HG03108 (cell line): ENCODE measurements around the gene FALEC.

ENCODE experiments used
- ATAC-seq: cut with Tn5 transposase; IDR thresholded peaks from one replicate; pipeline ENCODE4 v1.9.1; 2021; ENCODE audit warnings: moderate library complexity; ENCODE audit not compliant: unreplicated experiment

FALEC gene

DNA sequence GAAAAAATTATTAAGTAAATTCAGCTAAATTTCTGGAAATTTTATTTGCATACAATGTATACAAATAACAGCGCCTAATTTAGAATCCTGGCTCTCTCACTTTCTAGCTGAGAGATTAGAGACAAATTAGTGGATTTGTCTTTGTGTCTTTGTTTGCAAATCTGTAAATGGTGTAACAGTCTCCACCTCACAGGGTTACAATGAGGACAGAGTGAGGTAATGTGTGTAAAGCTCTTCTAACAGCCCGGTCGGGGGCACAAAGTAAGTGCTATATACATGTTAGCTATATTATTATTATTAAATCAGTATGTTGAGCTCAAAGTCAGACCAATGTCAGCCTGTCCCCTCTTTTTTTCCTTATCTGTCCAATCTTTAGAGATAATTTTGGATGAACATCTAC, 28.7 kb downstream of the FALEC start:
- ATAC-seq = no peak

DNA sequence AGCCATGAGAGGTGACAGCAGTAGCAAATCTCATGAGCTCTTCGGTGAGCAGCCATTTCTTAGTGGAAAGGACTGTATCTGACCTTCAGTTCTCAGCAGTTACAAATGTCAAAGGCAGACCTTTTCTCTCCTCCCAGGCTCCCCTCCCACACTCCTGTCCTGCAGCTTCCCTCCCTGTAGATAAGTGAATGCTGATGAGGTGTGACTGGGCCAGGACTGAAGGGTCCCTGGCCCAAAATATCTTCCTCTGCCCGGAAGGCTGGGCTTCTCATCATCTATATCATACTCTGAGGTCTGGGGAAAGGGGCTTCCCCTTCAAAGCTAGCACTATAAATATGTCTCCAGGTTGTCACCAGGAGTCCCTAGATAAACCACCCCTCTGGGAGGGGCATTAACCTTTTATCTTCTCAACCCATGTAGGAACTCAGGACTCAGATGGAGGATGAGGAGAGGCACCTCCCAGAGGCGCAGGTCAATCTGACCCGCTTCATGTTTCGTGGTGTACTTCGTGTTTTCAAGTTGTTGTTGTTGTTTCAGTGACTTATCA, 30.0 kb downstream of the FALEC start:
- ATAC-seq = no peak

DNA sequence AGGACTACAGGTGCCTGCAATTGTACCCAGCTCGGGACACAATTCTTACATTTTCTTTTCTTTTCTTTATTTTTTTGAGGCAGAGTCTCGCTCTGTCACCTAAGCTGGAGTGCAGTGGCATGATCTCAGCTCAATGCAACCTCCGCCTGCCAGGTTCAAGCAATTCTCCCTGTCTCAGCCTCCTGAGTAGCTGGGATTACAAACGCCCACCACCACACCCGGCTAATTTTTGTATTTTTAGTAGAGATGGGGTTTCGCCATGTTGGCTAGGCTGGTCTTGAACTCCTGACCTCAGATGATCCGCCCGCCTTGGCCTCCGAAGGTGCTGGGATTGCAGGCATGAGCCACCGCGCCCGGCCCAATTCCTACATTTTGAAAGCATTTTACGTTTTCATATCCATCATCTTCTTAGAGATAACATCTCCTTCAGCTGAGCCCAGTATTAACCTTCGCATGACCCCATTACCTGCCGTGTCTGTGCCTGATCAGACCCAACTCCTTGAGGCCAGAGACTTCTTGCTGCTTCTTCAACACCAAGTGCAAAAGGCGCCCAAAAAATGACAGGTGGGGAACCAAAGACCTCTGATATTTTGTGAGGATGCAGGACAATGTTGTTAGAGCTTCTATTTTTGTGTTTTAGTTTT, 30.9 kb downstream of the FALEC start:
- no peak for ATAC-seq

DNA sequence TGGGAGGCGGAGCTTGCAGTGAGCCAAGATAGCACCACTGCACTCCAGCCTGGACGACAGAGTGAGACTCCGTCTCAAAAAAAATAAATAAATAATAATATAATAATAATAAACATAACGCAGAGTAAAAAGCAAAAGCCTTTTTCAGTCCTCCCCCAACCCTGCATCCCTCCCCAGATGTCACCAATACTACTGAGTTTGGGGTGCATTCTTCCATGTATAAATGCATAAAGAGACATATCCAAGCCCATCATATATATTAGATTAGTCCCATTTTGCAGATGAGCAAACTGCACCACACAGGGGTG, 32.7 kb downstream of the FALEC start:
- no peak for ATAC-seq

DNA sequence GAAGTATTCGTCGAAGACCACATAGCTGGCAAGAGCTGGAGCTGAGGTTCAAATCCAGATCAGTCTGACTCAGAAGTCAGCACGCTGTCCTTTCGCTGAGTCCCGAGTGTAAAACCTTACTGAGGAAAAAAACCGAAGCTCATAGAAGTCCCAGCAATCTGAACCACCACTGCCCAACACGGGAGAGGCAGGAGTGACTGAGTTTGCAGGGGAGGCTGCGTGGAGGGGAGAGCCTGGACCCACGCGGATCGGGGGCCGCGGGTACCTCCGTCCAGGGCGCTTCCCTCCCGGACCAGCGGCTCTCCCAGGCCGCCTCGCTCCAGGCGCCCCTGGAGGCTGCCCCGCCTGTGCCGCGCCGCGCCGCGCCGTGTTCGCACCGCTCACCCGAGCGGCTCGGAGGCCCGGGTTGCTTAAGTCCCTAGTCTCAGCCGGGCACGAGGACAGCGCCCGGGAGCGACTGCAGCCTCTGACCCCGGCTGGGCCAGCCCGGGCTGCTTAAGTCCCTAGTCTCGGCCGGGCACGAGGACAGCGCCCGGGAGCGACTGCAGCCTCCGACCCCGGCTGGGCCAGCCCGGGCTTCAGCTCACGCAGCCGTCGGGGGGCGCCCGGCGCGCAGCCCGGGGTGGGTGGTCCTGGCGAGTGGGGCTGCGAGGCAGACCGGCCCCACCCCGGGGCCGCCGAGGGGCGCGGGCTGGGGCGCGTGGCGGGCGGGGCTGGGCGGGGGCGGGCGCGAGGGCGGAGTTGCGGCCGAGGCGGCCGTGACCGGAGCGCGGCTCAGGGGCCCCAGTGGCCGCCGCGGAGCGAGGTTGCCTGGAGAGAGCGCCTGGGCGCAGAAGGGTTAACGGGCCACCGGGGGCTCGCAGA, 33.3 kb downstream of the FALEC start, which contains the start of gene ADAMTSL4:
ADAMTSL4 (plus strand) TSS at position 777 of the 864 bp plus-strand sequence. CDS start 2,881 bp downstream, outside the sequence.
- no peak for ATAC-seq

DNA sequence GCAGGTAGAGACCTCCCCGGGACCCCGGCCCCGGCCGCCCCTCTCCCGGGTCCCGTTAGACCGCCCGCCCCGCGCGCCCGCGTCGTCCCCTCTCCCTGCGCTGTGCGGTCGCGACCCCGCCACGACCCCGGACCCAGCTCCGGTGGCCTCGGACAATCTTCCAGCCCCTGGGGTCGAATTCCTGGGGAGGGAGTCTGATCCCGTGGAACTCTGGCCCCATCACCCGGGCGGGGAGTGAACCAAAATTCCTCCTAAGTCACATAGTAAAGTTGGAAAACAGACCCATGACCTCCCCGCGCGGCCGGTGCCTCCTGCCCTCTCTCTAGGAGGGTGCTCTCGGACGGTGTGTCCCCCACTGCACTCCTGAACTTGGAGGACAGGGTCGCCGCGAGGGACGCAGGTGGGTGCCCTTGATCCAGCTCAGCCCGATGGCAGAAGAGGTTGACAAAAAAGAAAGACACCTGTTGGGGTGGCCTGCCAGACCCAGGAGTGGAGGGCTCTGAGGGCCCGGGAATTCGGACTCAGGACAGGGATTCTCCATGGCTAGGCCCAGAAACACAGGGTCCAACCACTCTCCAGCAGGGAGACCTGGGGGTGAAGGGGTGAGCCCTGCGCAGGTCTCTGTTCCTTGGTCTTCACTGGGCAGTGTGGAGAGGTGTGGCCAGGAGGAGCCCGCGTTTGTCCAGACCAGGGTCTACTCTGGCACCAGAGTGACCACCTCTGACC, 34.1 kb downstream of the FALEC start:
- no peak for ATAC-seq

DNA sequence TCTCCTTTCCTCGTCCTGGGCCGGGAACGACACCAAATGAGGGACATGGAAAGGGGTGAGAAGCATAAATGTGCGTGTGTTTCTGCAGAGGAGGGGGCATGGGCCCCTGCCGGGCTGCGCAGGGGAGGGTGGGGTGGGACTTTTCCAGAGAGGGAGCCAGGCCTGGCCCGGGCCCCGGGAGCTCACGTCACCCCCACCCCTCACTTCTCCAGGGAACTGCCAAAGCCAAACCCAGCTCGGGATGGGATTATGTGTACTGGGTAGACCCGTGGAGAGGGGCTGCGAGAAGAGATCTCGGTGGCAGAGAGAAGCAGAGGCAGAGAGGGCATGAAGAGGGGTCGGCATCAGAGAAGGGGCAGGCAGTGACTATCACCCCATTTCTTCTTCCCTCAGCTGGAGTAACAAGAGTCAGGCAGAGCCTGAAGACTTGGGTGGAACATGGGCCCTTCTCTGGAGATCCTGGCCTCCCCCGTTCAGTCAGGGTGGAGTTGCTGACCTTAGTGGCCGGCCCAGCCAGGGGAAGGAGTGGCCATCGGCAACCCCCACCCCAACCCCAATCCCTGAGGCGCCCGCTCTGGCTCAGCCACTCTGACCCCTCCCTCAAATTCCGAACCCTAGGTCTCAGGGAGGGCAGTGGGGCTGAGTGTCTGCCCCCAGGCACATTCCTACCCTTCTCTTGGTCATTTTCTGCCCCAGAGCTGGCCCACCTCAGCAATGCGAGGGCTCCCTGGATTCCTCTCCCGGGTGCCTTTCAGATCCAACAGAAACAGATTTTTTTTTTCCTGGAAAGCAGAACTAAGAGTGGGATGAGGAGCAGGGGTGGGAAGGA, 34.9 kb downstream of the FALEC start:
- no peak for ATAC-seq

DNA sequence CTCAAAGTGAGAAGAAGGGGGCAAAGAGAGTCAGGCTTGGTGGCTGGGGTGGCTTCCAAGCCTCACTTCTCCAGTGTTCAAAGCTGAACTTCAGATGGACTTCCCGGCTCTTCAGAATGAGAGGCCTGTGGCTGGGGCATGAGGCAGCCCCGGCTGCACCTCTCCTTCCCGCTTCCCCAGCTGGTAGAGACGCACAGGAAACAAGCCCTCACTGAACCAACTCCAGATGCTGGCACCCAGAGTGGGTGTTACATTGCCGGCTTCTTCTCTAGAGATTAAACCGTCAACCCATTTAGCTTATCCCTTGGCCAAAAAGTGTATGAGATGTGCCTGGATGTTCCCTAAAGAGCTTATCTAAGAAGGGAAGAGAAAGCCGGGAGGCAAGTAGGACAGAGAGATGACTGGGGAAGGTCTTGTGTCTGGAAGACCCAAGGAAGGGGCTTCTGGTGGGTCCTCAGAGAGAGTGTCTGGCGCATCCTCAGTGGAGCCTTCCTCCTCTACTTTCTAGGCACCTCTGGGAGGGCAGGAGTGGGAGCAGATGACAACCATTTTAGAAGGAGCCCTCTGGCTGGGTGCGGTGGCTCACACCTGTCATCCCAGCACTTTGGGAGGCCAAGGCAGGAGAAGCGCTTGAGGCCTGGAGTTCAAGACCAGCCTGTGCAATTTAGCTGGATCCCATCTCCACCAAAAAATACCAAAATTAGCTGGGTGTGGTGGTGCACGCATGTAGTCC, 35.7 kb downstream of the FALEC start:
- ATAC-seq = no peak

DNA sequence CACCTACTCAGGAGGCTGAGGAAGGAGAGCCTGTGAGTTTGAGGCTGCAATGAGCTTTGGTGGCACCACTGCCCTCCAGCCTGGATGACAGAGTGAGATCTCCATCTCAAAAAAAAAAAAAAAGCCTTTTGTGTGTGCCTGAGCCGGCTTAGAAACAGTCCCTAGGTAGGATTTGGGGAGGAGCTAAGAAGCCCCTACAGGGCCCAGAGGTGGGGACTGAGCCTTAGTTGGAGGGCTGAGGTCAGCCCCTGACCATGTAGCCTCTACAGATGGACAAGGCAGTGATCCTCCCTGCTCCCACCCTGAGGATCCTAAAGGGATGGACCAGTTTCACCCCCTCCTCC, 36.2 kb downstream of the FALEC start:
- ATAC-seq = no peak

DNA sequence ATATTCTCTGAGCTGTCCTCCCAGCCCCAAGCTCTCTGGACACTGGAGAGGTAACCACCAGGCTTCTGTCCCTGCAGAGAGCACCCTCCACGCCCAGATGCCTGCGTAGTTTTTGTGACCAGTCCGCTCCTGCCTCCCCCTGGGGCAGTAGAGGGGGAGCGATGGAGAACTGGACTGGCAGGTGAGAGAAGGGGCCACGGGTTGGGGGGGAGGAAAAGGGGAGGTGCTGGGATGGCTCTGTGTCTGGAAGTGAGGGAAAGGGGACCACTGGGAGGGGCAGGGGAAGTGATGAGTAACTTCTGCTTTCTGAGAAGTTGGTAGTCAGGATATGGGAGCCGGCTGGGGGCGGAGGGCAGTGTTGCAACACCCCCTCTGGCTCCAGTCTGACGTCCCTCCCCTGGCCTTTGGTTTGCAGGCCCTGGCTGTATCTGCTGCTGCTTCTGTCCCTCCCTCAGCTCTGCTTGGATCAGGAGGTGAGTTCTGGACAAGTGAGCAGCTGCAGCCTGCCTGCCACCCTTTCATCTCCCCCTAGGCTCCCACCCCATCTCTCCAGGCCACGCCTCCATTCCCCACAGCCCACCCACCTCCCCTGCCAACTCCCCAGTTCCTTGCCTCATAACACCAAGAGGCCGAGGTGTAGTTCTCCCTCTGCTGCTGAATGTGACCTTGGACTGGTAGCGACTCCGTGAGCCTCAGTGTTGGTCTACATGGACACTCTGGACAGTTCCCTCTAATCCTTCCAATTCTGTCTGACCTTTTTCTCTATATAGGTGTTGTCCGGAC, 36.8 kb downstream of the FALEC start:
- ATAC-seq = no peak

DNA sequence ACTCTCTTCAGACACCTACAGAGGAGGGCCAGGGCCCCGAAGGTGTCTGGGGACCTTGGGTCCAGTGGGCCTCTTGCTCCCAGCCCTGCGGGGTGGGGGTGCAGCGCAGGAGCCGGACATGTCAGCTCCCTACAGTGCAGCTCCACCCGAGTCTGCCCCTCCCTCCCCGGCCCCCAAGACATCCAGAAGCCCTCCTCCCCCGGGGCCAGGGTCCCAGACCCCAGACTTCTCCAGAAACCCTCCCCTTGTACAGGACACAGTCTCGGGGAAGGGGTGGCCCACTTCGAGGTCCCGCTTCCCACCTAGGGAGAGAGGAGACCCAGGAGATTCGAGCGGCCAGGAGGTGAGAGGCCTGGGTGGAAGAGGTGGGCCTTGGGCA, 37.3 kb downstream of the FALEC start:
- ATAC-seq = no peak

DNA sequence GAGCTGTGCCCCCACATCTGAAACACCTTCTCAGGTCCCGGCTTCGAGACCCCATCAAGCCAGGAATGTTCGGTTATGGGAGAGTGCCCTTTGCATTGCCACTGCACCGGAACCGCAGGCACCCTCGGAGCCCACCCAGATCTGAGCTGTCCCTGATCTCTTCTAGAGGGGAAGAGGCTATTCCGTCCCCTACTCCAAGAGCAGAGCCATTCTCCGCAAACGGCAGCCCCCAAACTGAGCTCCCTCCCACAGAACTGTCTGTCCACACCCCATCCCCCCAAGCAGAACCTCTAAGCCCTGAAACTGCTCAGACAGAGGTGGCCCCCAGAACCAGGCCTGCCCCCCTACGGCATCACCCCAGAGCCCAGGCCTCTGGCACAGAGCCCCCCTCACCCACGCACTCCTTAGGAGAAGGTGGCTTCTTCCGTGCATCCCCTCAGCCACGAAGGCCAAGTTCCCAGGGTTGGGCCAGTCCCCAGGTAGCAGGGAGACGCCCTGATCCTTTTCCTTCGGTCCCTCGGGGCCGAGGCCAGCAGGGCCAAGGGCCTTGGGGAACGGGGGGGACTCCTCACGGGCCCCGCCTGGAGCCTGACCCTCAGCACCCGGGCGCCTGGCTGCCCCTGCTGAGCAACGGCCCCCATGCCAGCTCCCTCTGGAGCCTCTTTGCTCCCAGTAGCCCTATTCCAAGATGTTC, 38.0 kb downstream of the FALEC start:
- ATAC-seq = no peak

DNA sequence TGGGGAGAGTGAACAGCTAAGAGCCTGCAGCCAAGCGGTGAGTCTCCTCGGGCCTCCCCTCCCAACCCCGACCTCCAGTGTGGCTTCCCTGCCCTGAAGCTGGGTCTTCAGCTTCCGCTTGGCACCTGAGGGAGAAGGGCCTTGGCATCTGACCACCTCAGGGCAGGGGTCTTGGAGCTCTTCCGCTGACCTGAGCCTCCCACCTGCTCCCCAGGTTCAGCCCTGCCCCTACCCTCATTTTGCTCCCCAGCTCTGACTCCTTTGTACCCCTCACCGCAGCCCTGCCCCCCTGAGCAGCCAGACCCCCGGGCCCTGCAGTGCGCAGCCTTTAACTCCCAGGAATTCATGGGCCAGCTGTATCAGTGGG, 38.5 kb downstream of the FALEC start:
- no peak for ATAC-seq

DNA sequence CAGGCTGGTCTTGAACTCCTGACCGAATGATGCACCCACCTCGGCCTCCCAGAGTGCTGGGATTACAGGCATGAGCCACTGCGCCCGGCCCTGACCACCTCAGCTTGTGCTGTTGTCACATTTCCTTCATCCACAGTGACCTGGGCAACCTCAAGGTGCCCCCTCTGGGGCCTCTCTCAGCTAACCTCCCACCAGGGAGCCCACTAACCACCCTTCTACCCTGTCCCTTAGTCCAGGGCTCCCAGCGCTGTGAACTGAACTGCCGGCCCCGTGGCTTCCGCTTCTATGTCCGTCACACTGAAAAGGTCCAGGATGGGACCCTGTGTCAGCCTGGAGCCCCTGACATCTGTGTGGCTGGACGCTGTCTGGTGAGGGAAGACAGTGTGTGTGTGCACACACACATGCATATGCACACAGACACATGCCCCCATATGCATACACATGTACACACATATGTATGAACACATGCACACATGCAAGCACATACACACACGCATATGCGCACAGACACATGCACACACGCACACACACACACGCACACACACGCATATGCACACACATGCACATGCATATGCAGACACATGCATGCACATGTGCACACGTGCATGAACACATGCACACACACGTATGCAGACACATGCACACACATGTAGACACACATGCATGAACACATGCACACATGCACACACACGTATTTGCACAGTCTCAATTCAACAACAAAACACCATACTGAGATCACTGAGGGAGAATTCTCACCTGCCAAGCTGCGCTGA, 39.8 kb downstream of the FALEC start:
- no peak for ATAC-seq

DNA sequence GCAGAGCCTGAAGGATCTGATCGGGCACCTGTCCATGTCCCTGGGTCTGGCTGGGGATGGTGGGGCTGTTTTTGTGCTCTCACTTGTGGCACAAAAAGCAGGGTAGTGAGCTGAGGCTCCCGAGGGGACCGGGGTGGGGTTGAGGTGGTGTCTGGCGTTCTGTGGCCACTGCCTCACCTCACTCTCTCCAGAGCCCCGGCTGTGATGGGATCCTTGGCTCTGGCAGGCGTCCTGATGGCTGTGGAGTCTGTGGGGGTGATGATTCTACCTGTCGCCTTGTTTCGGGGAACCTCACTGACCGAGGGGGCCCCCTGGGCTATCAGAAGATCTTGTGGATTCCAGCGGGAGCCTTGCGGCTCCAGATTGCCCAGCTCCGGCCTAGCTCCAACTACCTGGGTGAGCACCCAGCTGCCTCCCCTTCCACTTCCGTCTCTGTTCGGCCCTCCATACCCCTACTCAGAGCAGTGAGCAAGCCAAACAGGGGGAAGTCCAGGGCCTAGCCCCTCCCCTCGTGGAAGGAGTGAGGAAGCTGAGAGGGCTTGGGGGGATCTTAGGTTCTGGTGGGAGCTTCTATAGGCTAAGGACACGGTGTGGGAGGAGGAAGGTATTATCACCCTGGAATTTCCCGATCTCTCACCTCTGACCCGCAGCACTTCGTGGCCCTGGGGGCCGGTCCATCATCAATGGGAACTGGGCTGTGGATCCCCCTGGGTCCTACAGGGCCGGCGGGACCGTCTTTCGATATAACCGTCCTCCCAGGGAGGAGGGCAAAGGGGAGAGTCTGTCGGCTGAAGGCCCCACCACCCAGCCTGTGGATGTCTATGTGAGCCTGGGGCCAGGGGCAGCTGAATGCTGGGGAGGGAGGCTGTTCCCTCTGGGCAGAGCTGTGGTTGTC, 40.7 kb downstream of the FALEC start:
- ATAC-seq = no peak

DNA sequence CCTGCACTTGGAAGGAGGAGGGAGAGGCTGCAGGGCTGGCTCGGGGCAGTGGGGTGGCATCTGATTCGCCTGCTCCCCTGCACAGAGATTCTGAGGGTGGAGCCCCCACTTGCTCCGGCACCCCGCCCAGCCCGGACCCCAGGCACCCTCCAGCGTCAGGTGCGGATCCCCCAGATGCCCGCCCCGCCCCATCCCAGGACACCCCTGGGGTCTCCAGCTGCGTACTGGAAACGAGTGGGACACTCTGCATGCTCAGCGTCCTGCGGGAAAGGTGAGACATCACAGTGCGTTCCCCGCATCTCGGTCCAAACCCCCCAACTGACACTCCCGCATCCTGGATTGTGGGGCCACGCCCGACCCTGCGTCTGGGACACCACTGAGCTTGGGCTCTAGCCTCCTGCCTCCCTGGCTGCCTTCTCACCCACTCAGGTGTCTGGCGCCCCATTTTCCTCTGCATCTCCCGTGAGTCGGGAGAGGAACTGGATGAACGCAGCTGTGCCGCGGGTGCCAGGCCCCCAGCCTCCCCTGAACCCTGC, 41.6 kb downstream of the FALEC start:
- ATAC-seq = no peak

DNA sequence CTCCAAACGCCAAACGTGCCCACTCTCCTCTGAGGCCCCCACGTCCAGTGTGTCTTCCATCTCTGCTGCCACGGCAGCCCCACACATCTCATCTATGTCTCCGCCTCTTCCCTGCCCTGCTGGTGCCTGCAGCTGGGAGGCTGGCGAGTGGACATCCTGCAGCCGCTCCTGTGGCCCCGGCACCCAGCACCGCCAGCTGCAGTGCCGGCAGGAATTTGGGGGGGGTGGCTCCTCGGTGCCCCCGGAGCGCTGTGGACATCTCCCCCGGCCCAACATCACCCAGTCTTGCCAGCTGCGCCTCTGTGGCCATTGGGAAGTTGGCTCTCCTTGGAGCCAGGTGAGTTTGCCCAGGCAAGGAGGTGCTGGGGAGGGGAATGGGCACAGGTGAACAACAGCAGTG, 42.3 kb downstream of the FALEC start:
- no peak for ATAC-seq
